Hepatocyte (in vitro differentiated cells): ENCODE data around the gene TRPM2. TPM values are rescaled to one million over a fixed set of nuclear protein-coding genes. Genes with fewer than 3 reads are reported as not detected.

Experiments
- DNase-seq: peaks from one replicate; pipeline ENCODE4 v3.0.0-alpha.2; 2016; ENCODE audit warnings: low spot score
- H2AFZ ChIP-seq: fragments of 200-600 bp; sonication (generic); 2 replicates; pipeline ENCODE4 v1.6.0; 2016; ENCODE audit warnings: antibody characterized with exemption, mild to moderate bottlenecking
- H3K27ac ChIP-seq: fragments of 200-600 bp; sonication (generic); 2 replicates; pipeline ENCODE4 v1.5.1; 2016; ENCODE audit warnings: mild to moderate bottlenecking
- H3K27me3 ChIP-seq: fragments of 200-600 bp; sonication (generic); 2 replicates; pipeline ENCODE4 v1.6.1; 2016
- H3K36me3 ChIP-seq: fragments of 200-600 bp; sonication (generic); replicated peaks from 2 replicates; pipeline ENCODE4 v1.5.1; 2016; ENCODE audit warnings: low read depth; ENCODE audit not compliant: insufficient read depth
- H3K4me1 ChIP-seq: fragments of 200-600 bp; sonication (generic); 2 replicates; pipeline ENCODE4 v1.5.1; 2016; ENCODE audit warnings: mild to moderate bottlenecking, moderate library complexity; ENCODE audit not compliant: insufficient read depth
- H3K4me2 ChIP-seq: fragments of 200-600 bp; sonication (generic); 2 replicates; pipeline ENCODE4 v1.6.0; 2016
- H3K4me3 ChIP-seq: fragments of 200-600 bp; sonication (generic); 2 replicates; pipeline ENCODE4 v1.5.1; 2016; ENCODE audit warnings: mild to moderate bottlenecking
- H3K79me2 ChIP-seq: fragments of 200-600 bp; sonication (generic); 2 replicates; pipeline ENCODE4 v1.6.0; 2017; ENCODE audit warnings: mild to moderate bottlenecking
- H3K9me2 ChIP-seq: fragments of 200-600 bp; sonication (generic); replicated peaks from 2 replicates; pipeline ENCODE4 v1.6.0; 2017; ENCODE audit warnings: mild to moderate bottlenecking; ENCODE audit not compliant: insufficient read depth
- H3K9me3 ChIP-seq: fragments of 200-600 bp; sonication (generic); 2 replicates; pipeline ENCODE4 v1.5.1; 2016; ENCODE audit warnings: low read depth, mild to moderate bottlenecking
- H4K20me1 ChIP-seq: fragments of 200-600 bp; sonication (generic); 2 replicates; pipeline ENCODE4 v1.6.0; 2016; ENCODE audit warnings: mild to moderate bottlenecking; ENCODE audit not compliant: insufficient read depth, poor library complexity, severe bottlenecking
- CTCF ChIP-seq: fragments of 200-600 bp; sonication (generic); IDR thresholded peaks from 2 replicates; pipeline ENCODE4 v1.5.1; 2016; ENCODE audit warnings: antibody characterized with exemption, mild to moderate bottlenecking; ENCODE audit not compliant: poor library complexity
- EZH2 ChIP-seq: fragments of 200-600 bp; sonication (generic); IDR thresholded peaks from 2 replicates; pipeline ENCODE4 v1.6.1; 2016; ENCODE audit warnings: antibody characterized with exemption, mild to moderate bottlenecking, borderline replicate concordance
- EZH2phosphoT487 ChIP-seq: fragments of 200-600 bp; sonication (generic); IDR thresholded peaks from one replicate; pipeline ENCODE4 v1.6.1; 2018; ENCODE audit warnings: antibody characterized with exemption, mild to moderate bottlenecking, low read depth, moderate library complexity; ENCODE audit not compliant: unreplicated experiment, severe bottlenecking
- WGBS: methylation state at CpG from one replicate; pipeline ENCODE4 v1.1.6; 2016; ENCODE audit warnings: low lambda C conversion rate; ENCODE audit errors: missing lambda C conversion rate; 5-methylcytosine and 5-hydroxymethylcytosine counted together
- polyA plus RNA-seq: library from polyadenylated mRNA; unstranded; fragments of >200 nt; fragmentation: Nextera tagmentation; extraction: Ambion mirVana; gene quantifications from 2 replicates; pipeline ENCODE4 v1.2.1, GENCODE V29; 2016
- total RNA-seq: library from RNA; depleted of rRNA; stranded (reverse); fragments of >200 nt; gene quantifications from 2 replicates; pipeline ENCODE4 v1.2.3, GENCODE V29; 2014

The TRPM2 gene
- total and polyA plus RNA-seq, 2 experiments from 2014 or later: 0.25 to 0.50 TPM

DNA sequence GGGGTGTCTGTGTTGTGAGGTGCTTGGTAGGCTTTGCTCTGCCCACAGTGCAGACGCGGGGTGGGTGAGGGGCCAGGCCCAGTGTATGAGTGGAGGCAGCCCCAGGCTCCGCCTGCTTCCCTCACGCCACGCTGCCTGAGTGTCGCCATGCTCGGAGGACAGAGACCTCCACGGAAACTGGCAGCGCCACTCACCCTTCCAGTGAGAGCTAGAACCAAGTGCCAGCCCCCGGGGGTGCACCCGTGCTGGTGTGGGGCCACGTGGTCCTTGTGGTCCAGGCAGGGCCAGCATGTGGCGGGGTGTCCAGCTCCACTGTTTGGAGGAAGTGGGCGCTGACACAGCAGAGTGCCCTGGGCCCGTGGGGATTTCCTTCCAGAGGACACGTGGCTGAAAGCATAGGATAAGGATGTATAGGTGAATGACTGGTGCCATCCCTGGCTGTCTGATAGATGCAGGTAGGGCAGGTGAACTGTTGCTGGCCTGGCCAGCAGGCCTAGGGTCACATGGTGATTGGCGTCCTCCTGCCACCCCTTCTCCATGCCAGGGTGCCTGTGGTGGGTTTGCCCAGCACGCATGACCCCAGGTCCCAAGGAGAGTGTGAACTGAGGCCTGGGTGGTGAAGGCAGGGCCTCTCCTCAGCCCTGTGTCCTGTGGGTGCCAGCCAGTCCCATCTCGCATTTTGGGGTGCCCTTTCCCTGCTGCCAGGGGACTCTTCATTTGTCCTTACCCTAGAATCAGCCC, 105.7 kb downstream of the TRPM2 start:
- H3K4me2 ChIP-seq: no peak overlapping the region
- DNase-seq: no peak

GRCh38 chr21:44459712-44460440, 106.5 kb downstream of the TRPM2 start:
- Histone ChIP-seq H3K4me1 (peaks cover 14% of the 10 kb centered on the region), H3K4me3 (no peak overlapping the region), H3K9me2 (no peaks in the 10 kb centered on the region), H3K36me3 (no peaks in the 10 kb centered on the region), H4K20me1 (no peaks in the 10 kb centered on the region), H2AFZ (no peak overlapping the region), H3K27ac (no peak overlapping the region), H3K4me2 (no peak overlapping the region), H3K9me3 (no peaks in the 10 kb centered on the region), H3K79me2 (peaks cover 4% of the 10 kb centered on the region), H3K27me3 (no peaks in the 10 kb centered on the region)
- TF ChIP-seq CTCF (no peak), EZH2 (no peak), EZH2phosphoT487 (no peak)
- DNase-seq: no peak
- WGBS: 96% methylated on average over 11 of the region's 14 CpGs

More for the DNA sequence above, 105.7 kb downstream of the TRPM2 start:
- TF ChIP-seq EZH2: no peak
- no peak for TF ChIP-seq CTCF
- no peak for TF ChIP-seq EZH2phosphoT487
- Histone ChIP-seq H3K9me2 (no peaks in the 10 kb centered on the region), H3K4me1 (peaks cover 14% of the 10 kb centered on the region), H3K36me3 (no peaks in the 10 kb centered on the region), H2AFZ (no peak overlapping the region), H3K27me3 (no peaks in the 10 kb centered on the region), H3K79me2 (peaks cover 4% of the 10 kb centered on the region), H3K27ac (no peak overlapping the region), H3K4me3 (no peak overlapping the region), H4K20me1 (no peaks in the 10 kb centered on the region), H3K9me3 (no peaks in the 10 kb centered on the region)
- WGBS: 96% methylated on average over 18 of the region's 19 CpGs

GRCh38 chr21:44460441-44460755, 107.0 kb downstream of the TRPM2 start:
- no peaks in the 10 kb centered on the region for H3K9me2 ChIP-seq
- WGBS: 89% methylated on average over 7 of the region's 8 CpGs
- peaks cover 14% of the 10 kb centered on the region for H3K4me1 ChIP-seq
- H3K27ac ChIP-seq: no peak overlapping the region
- H4K20me1 ChIP-seq: no peaks in the 10 kb centered on the region
- peaks cover 4% of the 10 kb centered on the region for H3K79me2 ChIP-seq
- no peaks in the 10 kb centered on the region for H3K36me3 ChIP-seq
- H2AFZ ChIP-seq: no peak overlapping the region
- DNase-seq: no peak
- TF ChIP-seq EZH2: no peak
- TF ChIP-seq EZH2phosphoT487: no peak
- no peak for TF ChIP-seq CTCF
- no peaks in the 10 kb centered on the region for H3K9me3 ChIP-seq
- H3K4me3 ChIP-seq: no peak overlapping the region
- H3K4me2 ChIP-seq: no peak overlapping the region
- H3K27me3 ChIP-seq: no peaks in the 10 kb centered on the region
